Stimulated activated CD8-positive, alpha-beta memory T cell treated with anti-CD3 and anti-CD28 coated beads, Interleukin-7, amount 100 ng/mL, for 48 hours (primary cell): ENCODE measurements around the gene JARID2.

ENCODE experiments used
- DNase-seq, 2 donors: peaks; one replicate each; pipeline ENCODE4 v3.0.0-alpha.2; 2020; ENCODE audit warnings: low read depth in 1 of 2; ENCODE audit errors: extremely low read depth in 1 of 2

Gene JARID2

GRCh38 chr6:15431762-15432483, 186.1 kb downstream of the JARID2 start:
- no peak for DNase-seq

- no peak for DNase-seq
Measured at GRCh38 chr6:15433511-15433861, 187.6 kb downstream of the JARID2 start.

- DNase-seq = no peak
Measured at GRCh38 chr6:15434263-15434662, 188.4 kb downstream of the JARID2 start.

- no peak for DNase-seq
Measured at GRCh38 chr6:15434823-15435380, 189.0 kb downstream of the JARID2 start.

GRCh38 chr6:15435468-15435867, 189.6 kb downstream of the JARID2 start:
- DNase-seq = no peak

GRCh38 chr6:15436451-15436850, 190.6 kb downstream of the JARID2 start:
- no peak for DNase-seq

GRCh38 chr6:15437090-15437635, 191.3 kb downstream of the JARID2 start:
- DNase-seq = no peak

- DNase-seq = no peak
Measured at GRCh38 chr6:15439410-15440025, 193.6 kb downstream of the JARID2 start.

- DNase-seq = no peak
Measured at GRCh38 chr6:15440040-15440439, 194.2 kb downstream of the JARID2 start.

GRCh38 chr6:15441215-15441868, 195.5 kb downstream of the JARID2 start:
- no peak for DNase-seq

GRCh38 chr6:15441981-15442380, 196.1 kb downstream of the JARID2 start:
- DNase-seq = no peak

GRCh38 chr6:15442467-15442866, 196.6 kb downstream of the JARID2 start:
- no peak for DNase-seq

- DNase-seq = no peak
Measured at GRCh38 chr6:15443119-15443830, 197.4 kb downstream of the JARID2 start.

- no peak for DNase-seq
Measured at GRCh38 chr6:15444081-15444731, 198.3 kb downstream of the JARID2 start.

GRCh38 chr6:15444881-15445280, 199.0 kb downstream of the JARID2 start:
- DNase-seq = no peak

GRCh38 chr6:15447546-15448267, 201.8 kb downstream of the JARID2 start:
- no peak for DNase-seq

- no peak for DNase-seq
Measured at GRCh38 chr6:15449011-15449410, 203.1 kb downstream of the JARID2 start.

- no peak for DNase-seq
Measured at GRCh38 chr6:15451738-15452137, 205.9 kb downstream of the JARID2 start.

- no peak for DNase-seq
Measured at GRCh38 chr6:15452182-15452941, 206.5 kb downstream of the JARID2 start.
